A673 (cell line): ENCODE results near the gene OBSCN. TPM values are rescaled to one million over a fixed set of nuclear protein-coding genes. Genes with fewer than 3 reads are reported as not detected.

Experiments used
- BruUV-seq: library from RNA; stranded (reverse); fragments of 400-500 nt; replicated peaks from 2 replicates; lab custom pipeline; 2021; lab: Mats Ljungman, UMichigan
- CTCF ChIA-PET: fragments of 300-600 bp; sonication (Branson Sonifier 250); formaldehyde crosslinking; loops from one replicate; lab custom pipeline; 2022; ENCODE audit warnings: antibody characterized with exemption; lab: Charles Lee
- POLR2A ChIA-PET: fragments of 300-600 bp; sonication (Branson Sonifier 250); formaldehyde crosslinking; loops from one replicate; lab custom pipeline; 2022; ENCODE audit warnings: antibody characterized with exemption; ENCODE audit not compliant: low non-redundant PET; lab: Charles Lee
- DNase-seq: peaks from one replicate; pipeline ENCODE4 v3.0.0-alpha.2; 2015; ENCODE audit warnings: low spot score
- H3K27ac ChIP-seq: fragments of 200-600 bp; sonication (generic); 2 replicates; pipeline ENCODE4 v1.5.1; 2016; ENCODE audit warnings: mixed run types, low read depth, mild to moderate bottlenecking, mixed read lengths, antibody characterized with exemption, low read length; ENCODE audit not compliant: poor library complexity, severe bottlenecking
- H3K27me3 ChIP-seq: fragments of 200-600 bp; sonication (generic); replicated peaks from 2 replicates; pipeline ENCODE4 v1.6.1; 2017; ENCODE audit warnings: mixed run types, low read depth, mild to moderate bottlenecking, mixed read lengths, antibody characterized with exemption, low read length; ENCODE audit not compliant: insufficient read depth, poor library complexity
- H3K36me3 ChIP-seq: fragments of 200-600 bp; sonication (generic); 2 replicates; pipeline ENCODE4 v1.6.1; 2016; ENCODE audit warnings: mixed run types, mild to moderate bottlenecking, mixed read lengths, antibody characterized with exemption, low read length; ENCODE audit not compliant: insufficient read depth, poor library complexity, severe bottlenecking
- H3K4me1 ChIP-seq: fragments of 200-600 bp; sonication (generic); 2 replicates; pipeline ENCODE4 v1.6.1; 2017; ENCODE audit warnings: mixed run types, mild to moderate bottlenecking, mixed read lengths, antibody characterized with exemption, low read length; ENCODE audit not compliant: insufficient read depth, poor library complexity, severe bottlenecking
- H3K4me3 ChIP-seq: fragments of 200-600 bp; sonication (generic); 2 replicates; pipeline ENCODE4 v1.5.1; 2016; ENCODE audit warnings: low read depth, mixed run types, mild to moderate bottlenecking, mixed read lengths, low read length; ENCODE audit not compliant: poor library complexity, severe bottlenecking
- H3K9me3 ChIP-seq: fragments of 200-600 bp; sonication (generic); 2 replicates; pipeline ENCODE4 v1.6.1; 2016; ENCODE audit warnings: mixed run types, low read depth, mild to moderate bottlenecking, mixed read lengths, antibody characterized with exemption, low read length; ENCODE audit not compliant: poor library complexity, severe bottlenecking
- EZH2 ChIP-seq: fragments of 200-600 bp; sonication (generic); IDR thresholded peaks from 2 replicates; pipeline ENCODE4 v1.6.1; 2017; ENCODE audit warnings: borderline replicate concordance, low read depth, mild to moderate bottlenecking, mixed read lengths, antibody characterized with exemption, low read length; ENCODE audit not compliant: poor library complexity, severe bottlenecking
- intact Hi-C: fragments of 100-400 bp; cut with micrococcal nuclease; formaldehyde crosslinking; loops from one replicate; pipeline ENCODE4 v1.10.0; 2022; ENCODE audit not compliant: unreplicated experiment
- total RNA-seq: library from RNA; stranded (reverse); gene quantifications from 2 replicates; pipeline ENCODE4 v1.2.3, GENCODE V29; 2021
- TF ChIP-seq, protein P1 (sequence below): fragments of 300-800, 200-600 bp; sonication (generic); conservative IDR thresholded peaks from 2 replicates; pipeline ENCODE4 v1.5.1; 2017; ENCODE audit warnings: low read depth, mild to moderate bottlenecking, antibody characterized with exemption, low read length, moderate library complexity, mixed read lengths

The OBSCN gene
- total RNA-seq, 1 experiment from 2014 or later, result 37.7 TPM

GRCh38 chr1:228284521-228284920, 76.7 kb downstream of the OBSCN start:
- Histone ChIP-seq H3K9me3 (no peaks in the 10 kb centered on the region), H3K27ac (no peak overlapping the region), H3K4me1 (no peaks in the 10 kb centered on the region), H3K4me3 (no peak overlapping the region), H3K36me3 (peaks cover 11% of the 10 kb centered on the region), H3K27me3 (no peaks in the 10 kb centered on the region)
- ChIA-PET CTCF (no interaction called here), POLR2A (no interaction called here)
- intact Hi-C loops, result no loop called here
- no peak for DNase-seq
- TF ChIP-seq, protein P1, sequence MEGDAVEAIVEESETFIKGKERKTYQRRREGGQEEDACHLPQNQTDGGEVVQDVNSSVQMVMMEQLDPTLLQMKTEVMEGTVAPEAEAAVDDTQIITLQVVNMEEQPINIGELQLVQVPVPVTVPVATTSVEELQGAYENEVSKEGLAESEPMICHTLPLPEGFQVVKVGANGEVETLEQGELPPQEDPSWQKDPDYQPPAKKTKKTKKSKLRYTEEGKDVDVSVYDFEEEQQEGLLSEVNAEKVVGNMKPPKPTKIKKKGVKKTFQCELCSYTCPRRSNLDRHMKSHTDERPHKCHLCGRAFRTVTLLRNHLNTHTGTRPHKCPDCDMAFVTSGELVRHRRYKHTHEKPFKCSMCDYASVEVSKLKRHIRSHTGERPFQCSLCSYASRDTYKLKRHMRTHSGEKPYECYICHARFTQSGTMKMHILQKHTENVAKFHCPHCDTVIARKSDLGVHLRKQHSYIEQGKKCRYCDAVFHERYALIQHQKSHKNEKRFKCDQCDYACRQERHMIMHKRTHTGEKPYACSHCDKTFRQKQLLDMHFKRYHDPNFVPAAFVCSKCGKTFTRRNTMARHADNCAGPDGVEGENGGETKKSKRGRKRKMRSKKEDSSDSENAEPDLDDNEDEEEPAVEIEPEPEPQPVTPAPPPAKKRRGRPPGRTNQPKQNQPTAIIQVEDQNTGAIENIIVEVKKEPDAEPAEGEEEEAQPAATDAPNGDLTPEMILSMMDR, result no peak
- no peak for TF ChIP-seq EZH2
- no TSS peak for BruUV-seq

- H3K27me3 ChIP-seq, result no peaks in the 10 kb centered on the region
- ChIA-PET POLR2A (interaction anchor here (0.6 kb wide), 1 partner anchor 55 kb away, joined by 3 read pairs; no protein-coding TSS in a partner anchor), CTCF (no interaction called here)
- TF ChIP-seq, protein P1, result no peak
- no peak for TF ChIP-seq EZH2
- intact Hi-C loops, result no loop called here
- no TSS peak for BruUV-seq
- no peak overlapping the region for H3K27ac ChIP-seq
- no peaks in the 10 kb centered on the region for H3K4me1 ChIP-seq
- no peak for DNase-seq
- no peak overlapping the region for H3K4me3 ChIP-seq
- peaks cover 5% of the 10 kb centered on the region for H3K36me3 ChIP-seq
- H3K9me3 ChIP-seq, result no peaks in the 10 kb centered on the region
These were observed 78.0 kb downstream of the OBSCN start for GRCh38 chr1:228285661-228286504.

- Histone ChIP-seq H3K36me3 (peaks cover 5% of the 10 kb centered on the region), H3K27me3 (no peaks in the 10 kb centered on the region), H3K4me3 (no peak overlapping the region), H3K27ac (no peak overlapping the region), H3K4me1 (no peaks in the 10 kb centered on the region), H3K9me3 (no peaks in the 10 kb centered on the region)
- no peak for TF ChIP-seq EZH2
- TF ChIP-seq, protein P1, result no peak
- ChIA-PET CTCF (no interaction called here), POLR2A (interaction anchor here (0.6 kb wide), 1 partner anchor 54 kb away, joined by 3 read pairs; no protein-coding TSS in a partner anchor)
- no peak for DNase-seq
- intact Hi-C loops, result no loop called here
- no TSS peak for BruUV-seq
These were observed 78.9 kb downstream of the OBSCN start for GRCh38 chr1:228286505-228287417.
